ENCODE data around the gene EXOC4.

The EXOC4 gene

GRCh38 chr7:133364959-133365690 lies 112.2 kb downstream of the EXOC4 start:
- Histone ChIP-seq H3K27me3 (ENCODE audit: insufficient read depth, low read length) (no peaks in the 10 kb centered on the region), H3K4me1 (ENCODE audit: insufficient read depth, low read length) (no peaks in the 10 kb centered on the region), H3K9me3 (ENCODE audit: low read length) (no peaks in the 10 kb centered on the region), H3K4me3 (ENCODE audit: low read length) (no peak overlapping the region), H2AFZ (ENCODE audit: low read depth, low read length) (no peak overlapping the region), H3K36me3 (ENCODE audit: insufficient read depth, low read length) (no peaks in the 10 kb centered on the region)

- no peaks in the 10 kb centered on the region for H3K4me1 ChIP-seq (ENCODE audit: insufficient read depth, low read length)
- no peaks in the 10 kb centered on the region for H3K36me3 ChIP-seq (ENCODE audit: insufficient read depth, low read length)
- H3K9me3 ChIP-seq (ENCODE audit: low read length) = no peaks in the 10 kb centered on the region
- H3K4me3 ChIP-seq (ENCODE audit: low read length) = no peak overlapping the region
- H3K27me3 ChIP-seq (ENCODE audit: insufficient read depth, low read length) = no peaks in the 10 kb centered on the region
- H2AFZ ChIP-seq (ENCODE audit: low read depth, low read length) = no peak overlapping the region
Measured at GRCh38 chr7:133365917-133366316, 113.0 kb downstream of the EXOC4 start.

- Histone ChIP-seq H3K9me3 (ENCODE audit: low read length) (no peaks in the 10 kb centered on the region), H2AFZ (ENCODE audit: low read depth, low read length) (no peak overlapping the region), H3K36me3 (ENCODE audit: insufficient read depth, low read length) (no peaks in the 10 kb centered on the region), H3K4me1 (ENCODE audit: insufficient read depth, low read length) (no peaks in the 10 kb centered on the region), H3K27me3 (ENCODE audit: insufficient read depth, low read length) (no peaks in the 10 kb centered on the region), H3K4me3 (ENCODE audit: low read length) (no peak overlapping the region)
Measured at GRCh38 chr7:133367561-133367960, 114.7 kb downstream of the EXOC4 start.

GRCh38 chr7:133369130-133369529 lies 116.3 kb downstream of the EXOC4 start:
- Histone ChIP-seq H3K4me1 (ENCODE audit: insufficient read depth, low read length) (no peaks in the 10 kb centered on the region), H3K36me3 (ENCODE audit: insufficient read depth, low read length) (no peaks in the 10 kb centered on the region), H3K4me3 (ENCODE audit: low read length) (no peak overlapping the region), H3K27me3 (ENCODE audit: insufficient read depth, low read length) (no peaks in the 10 kb centered on the region), H2AFZ (ENCODE audit: low read depth, low read length) (no peak overlapping the region), H3K9me3 (ENCODE audit: low read length) (no peaks in the 10 kb centered on the region)

GRCh38 chr7:133371616-133372015 lies 118.7 kb downstream of the EXOC4 start:
- no peak overlapping the region for H3K4me3 ChIP-seq (ENCODE audit: low read length)
- no peak overlapping the region for H2AFZ ChIP-seq (ENCODE audit: low read depth, low read length)
- H3K9me3 ChIP-seq (ENCODE audit: low read length) = peaks cover 2% of the 10 kb centered on the region
- H3K4me1 ChIP-seq (ENCODE audit: insufficient read depth, low read length) = no peaks in the 10 kb centered on the region
- H3K27me3 ChIP-seq (ENCODE audit: insufficient read depth, low read length) = no peaks in the 10 kb centered on the region
- H3K36me3 ChIP-seq (ENCODE audit: insufficient read depth, low read length) = no peaks in the 10 kb centered on the region

GRCh38 chr7:133372337-133372736 lies 119.5 kb downstream of the EXOC4 start:
- H3K4me3 ChIP-seq (ENCODE audit: low read length) = no peak overlapping the region
- no peaks in the 10 kb centered on the region for H3K27me3 ChIP-seq (ENCODE audit: insufficient read depth, low read length)
- no peak overlapping the region for H2AFZ ChIP-seq (ENCODE audit: low read depth, low read length)
- no peaks in the 10 kb centered on the region for H3K4me1 ChIP-seq (ENCODE audit: insufficient read depth, low read length)
- H3K36me3 ChIP-seq (ENCODE audit: insufficient read depth, low read length) = no peaks in the 10 kb centered on the region
- peaks cover 2% of the 10 kb centered on the region for H3K9me3 ChIP-seq (ENCODE audit: low read length)

DNA sequence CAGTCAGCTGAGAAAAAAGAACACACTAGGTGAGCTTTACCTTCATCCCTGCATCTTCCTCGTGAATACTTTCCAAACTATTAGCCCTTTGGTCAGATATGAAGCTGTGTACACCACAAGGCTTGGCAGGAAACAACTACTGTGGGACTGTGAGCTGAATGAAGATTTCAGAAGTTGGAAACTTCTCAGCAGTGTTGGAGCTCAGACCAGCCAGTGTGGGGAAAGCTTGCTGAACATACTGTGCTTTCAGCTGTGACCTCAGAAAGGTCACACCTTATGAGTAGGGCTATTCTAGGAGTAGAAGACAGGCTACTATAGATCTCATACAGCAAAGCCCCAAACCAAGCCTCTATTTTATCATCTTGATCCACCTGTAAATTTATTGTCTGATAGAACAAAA lies 123.6 kb downstream of the EXOC4 start:
- Histone ChIP-seq H2AFZ (ENCODE audit: low read depth, low read length) (no peak overlapping the region), H3K9me3 (ENCODE audit: low read length) (peaks cover 2% of the 10 kb centered on the region), H3K27me3 (ENCODE audit: insufficient read depth, low read length) (no peaks in the 10 kb centered on the region), H3K36me3 (ENCODE audit: insufficient read depth, low read length) (no peaks in the 10 kb centered on the region), H3K4me3 (ENCODE audit: low read length) (no peak overlapping the region), H3K4me1 (ENCODE audit: insufficient read depth, low read length) (no peaks in the 10 kb centered on the region)

DNA sequence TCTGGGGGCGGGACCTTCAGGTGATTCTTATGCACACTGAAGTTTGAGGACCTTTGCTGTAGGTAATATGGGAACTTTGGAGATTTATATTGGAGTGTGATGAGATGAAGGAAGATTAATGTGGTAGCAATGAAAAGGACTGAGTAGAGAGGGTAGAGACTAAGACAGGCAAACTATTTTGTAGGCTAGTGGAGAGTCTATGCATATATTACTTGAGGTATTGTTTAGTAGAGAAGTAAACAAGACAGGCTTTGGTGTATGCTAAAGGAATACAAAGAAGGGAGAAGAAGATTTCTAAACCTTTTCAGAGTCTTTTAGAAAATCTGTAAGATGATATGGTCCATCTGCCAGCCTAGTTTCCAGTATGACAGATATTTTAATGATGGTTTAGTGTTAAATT lies 129.1 kb downstream of the EXOC4 start:
- Histone ChIP-seq H2AFZ (ENCODE audit: low read depth, low read length) (no peak overlapping the region), H3K4me1 (ENCODE audit: insufficient read depth, low read length) (peaks cover 3% of the 10 kb centered on the region), H3K4me3 (ENCODE audit: low read length) (no peak overlapping the region)

DNA sequence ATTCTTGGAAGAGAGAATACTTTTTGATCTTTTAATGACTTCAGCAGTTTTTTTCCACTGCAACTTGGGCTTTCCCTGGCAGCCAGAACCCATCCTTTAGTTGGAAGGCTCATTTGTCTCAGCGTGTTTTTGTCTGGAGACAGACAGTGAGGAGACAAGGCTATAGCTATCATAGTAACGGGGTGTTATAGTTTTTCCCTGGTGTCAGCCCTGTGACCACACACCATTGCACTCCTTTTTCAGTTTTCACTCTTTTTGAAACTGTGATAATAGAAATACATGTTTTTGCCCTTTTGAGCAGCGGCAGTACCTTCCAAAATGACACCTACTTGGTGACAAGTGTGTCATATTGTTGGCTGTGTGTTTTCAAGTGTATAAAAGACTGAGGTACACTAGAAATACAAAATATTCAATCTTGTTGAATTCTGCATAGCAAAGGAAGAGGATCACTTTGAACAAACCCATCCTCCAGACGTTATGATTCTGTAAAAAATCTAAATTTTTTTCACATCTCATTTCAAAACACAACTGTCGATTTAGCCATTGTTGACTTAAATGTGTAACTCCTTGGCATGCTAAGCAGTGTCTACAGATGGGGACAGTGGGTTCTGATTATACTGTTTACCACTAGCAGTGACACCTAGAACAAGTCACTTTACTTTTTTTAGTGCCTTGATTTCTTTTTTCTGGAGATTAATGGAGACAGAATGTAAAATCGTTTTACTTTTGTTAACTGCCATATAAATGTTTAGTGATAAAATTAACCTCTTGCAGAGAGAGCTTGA lies 130.1 kb downstream of the EXOC4 start:
- peaks cover 3% of the 10 kb centered on the region for H3K4me1 ChIP-seq (ENCODE audit: insufficient read depth, low read length)
- no peaks in the 10 kb centered on the region for H3K36me3 ChIP-seq (ENCODE audit: insufficient read depth, low read length)
- H3K9me3 ChIP-seq (ENCODE audit: low read length) = no peaks in the 10 kb centered on the region
- no peak overlapping the region for H2AFZ ChIP-seq (ENCODE audit: low read depth, low read length)
- no peak overlapping the region for H3K4me3 ChIP-seq (ENCODE audit: low read length)
- no peaks in the 10 kb centered on the region for H3K27me3 ChIP-seq (ENCODE audit: insufficient read depth, low read length)

More for the DNA sequence above, 129.1 kb downstream of the EXOC4 start:
- Histone ChIP-seq H3K9me3 (ENCODE audit: low read length) (no peaks in the 10 kb centered on the region), H3K27me3 (ENCODE audit: insufficient read depth, low read length) (no peaks in the 10 kb centered on the region), H3K36me3 (ENCODE audit: insufficient read depth, low read length) (no peaks in the 10 kb centered on the region)

DNA sequence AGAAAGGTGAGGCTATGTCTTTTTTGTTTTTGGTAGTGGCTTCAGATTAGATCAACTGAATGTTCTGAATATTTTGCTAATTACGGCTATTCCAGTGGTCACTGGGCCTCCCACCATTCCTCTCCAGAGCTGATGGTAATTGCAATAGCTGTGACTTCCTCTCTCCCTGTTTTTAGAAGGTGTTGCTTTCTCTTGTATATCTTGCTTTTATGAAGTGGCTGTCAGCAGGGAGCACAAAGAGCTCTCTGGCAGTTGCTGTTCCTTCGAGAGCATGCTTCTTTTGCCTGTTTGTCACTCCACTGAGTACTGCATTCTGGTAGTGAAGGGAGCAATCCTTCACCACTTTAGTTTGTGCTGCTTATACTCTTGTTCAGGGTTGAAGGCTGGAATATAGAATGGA lies 133.3 kb downstream of the EXOC4 start:
- Histone ChIP-seq H3K36me3 (ENCODE audit: insufficient read depth, low read length) (no peaks in the 10 kb centered on the region), H3K9me3 (ENCODE audit: low read length) (no peaks in the 10 kb centered on the region), H3K4me3 (ENCODE audit: low read length) (no peak overlapping the region), H3K4me1 (ENCODE audit: insufficient read depth, low read length) (peaks cover 3% of the 10 kb centered on the region), H2AFZ (ENCODE audit: low read depth, low read length) (no peak overlapping the region), H3K27me3 (ENCODE audit: insufficient read depth, low read length) (no peaks in the 10 kb centered on the region)

DNA sequence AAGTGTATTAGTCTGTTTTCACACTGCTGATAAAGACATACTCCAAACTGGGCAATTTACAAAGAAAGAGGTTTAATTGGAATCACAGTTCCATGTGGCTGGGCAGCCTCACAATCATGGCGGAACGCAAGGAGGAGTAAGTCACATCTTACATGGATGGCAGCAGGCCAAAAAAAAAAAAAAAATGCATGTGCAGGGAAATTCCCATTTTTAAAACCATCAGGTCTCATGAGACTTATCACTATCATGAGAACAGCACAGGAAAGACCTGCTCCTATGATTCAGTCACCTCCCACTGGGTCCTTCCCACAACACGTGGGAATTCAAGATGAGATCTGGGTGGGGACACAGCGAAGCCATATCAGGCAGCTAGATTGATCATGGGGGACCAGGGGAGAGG lies 136.8 kb downstream of the EXOC4 start:
- Histone ChIP-seq H3K9me3 (ENCODE audit: low read length) (no peaks in the 10 kb centered on the region), H2AFZ (ENCODE audit: low read depth, low read length) (no peak overlapping the region), H3K36me3 (ENCODE audit: insufficient read depth, low read length) (no peaks in the 10 kb centered on the region), H3K4me3 (ENCODE audit: low read length) (no peak overlapping the region), H3K27me3 (ENCODE audit: insufficient read depth, low read length) (no peaks in the 10 kb centered on the region), H3K4me1 (ENCODE audit: insufficient read depth, low read length) (no peaks in the 10 kb centered on the region)

DNA sequence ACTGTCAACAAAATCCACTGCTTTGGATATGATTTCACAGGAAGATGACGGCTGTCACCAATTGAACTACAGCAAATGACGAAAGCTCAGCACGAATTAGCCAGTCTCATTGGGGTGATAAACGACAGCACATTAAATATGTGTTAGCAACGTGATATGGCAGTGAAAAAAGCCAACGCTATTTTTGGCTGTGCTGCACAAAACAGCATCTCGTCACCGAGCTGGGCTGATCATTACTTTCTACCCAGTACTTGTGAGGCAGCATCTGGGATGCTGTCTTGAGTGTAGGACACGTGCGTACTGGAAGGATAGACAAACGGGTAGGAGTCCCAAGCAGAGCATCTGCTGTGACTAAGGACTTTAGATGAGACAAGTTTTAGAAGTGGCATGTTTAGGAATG lies 138.3 kb downstream of the EXOC4 start:
- Histone ChIP-seq H3K4me1 (ENCODE audit: insufficient read depth, low read length) (no peaks in the 10 kb centered on the region), H3K36me3 (ENCODE audit: insufficient read depth, low read length) (no peaks in the 10 kb centered on the region), H3K27me3 (ENCODE audit: insufficient read depth, low read length) (no peaks in the 10 kb centered on the region), H3K4me3 (ENCODE audit: low read length) (no peak overlapping the region), H3K9me3 (ENCODE audit: low read length) (no peaks in the 10 kb centered on the region), H2AFZ (ENCODE audit: low read depth, low read length) (no peak overlapping the region)

- Histone ChIP-seq H3K9me3 (ENCODE audit: low read length) (no peaks in the 10 kb centered on the region), H3K36me3 (ENCODE audit: insufficient read depth, low read length) (no peaks in the 10 kb centered on the region), H2AFZ (ENCODE audit: low read depth, low read length) (no peak overlapping the region), H3K27me3 (ENCODE audit: insufficient read depth, low read length) (no peaks in the 10 kb centered on the region), H3K4me3 (ENCODE audit: low read length) (no peak overlapping the region), H3K4me1 (ENCODE audit: insufficient read depth, low read length) (no peaks in the 10 kb centered on the region)
Measured at GRCh38 chr7:133394369-133394768, 141.5 kb downstream of the EXOC4 start.
